ENCODE data around the gene GPR68.
"Not testable (repeated sequence)": the region's sequence is repeated elsewhere in the genome, so short reads cannot be mapped to it uniquely, and the experiment has no call there.

The GPR68 gene

DNA sequence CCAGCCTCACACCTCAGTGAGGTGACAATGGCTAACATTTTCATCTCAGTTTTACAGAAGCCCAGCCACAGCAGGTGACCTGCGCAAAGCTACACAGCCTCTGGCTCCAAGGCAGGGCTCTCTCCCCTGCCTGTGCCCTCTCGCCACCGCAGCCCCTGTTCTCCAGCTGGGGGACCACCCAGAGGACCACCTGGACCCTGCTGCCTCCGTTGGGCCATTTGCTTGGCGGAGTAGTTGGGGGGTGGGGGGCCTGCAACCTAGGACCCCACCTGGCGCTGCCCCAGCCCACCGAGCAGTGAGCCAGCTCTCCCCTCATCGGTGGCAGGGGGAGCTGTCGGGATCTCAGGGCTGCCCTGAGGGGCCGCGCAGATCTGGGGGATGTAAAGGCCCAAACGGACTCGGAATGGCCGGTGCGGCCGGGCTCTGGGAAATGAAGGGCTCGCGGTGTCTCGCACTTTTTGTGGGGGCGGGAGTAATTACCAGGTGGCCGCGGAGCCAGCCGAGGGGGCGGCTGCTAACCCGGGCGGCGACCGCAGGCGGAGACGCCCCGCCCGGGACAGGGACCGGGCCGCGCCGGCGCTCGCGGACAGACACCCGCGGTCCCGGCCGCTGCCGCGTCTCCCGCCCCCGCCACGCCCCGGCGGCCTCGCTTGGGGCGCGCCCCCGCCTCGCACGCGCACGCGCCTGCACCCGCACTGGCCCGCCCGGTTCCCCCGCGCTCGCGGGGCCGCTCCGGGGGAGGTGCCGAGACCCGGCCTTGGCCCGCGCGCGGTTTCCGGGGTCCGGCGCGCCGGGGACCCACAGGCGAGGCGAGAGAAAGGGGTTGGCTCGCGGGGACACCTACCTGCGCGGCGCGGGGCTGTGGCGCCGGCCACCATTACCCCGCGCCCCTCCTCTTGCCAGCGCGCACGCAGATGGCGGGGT is 8.6 kb upstream of the GPR68 start:
- DNase-seq: peak in 2 of 3 experiments; percentile 68 to 70

DNA sequence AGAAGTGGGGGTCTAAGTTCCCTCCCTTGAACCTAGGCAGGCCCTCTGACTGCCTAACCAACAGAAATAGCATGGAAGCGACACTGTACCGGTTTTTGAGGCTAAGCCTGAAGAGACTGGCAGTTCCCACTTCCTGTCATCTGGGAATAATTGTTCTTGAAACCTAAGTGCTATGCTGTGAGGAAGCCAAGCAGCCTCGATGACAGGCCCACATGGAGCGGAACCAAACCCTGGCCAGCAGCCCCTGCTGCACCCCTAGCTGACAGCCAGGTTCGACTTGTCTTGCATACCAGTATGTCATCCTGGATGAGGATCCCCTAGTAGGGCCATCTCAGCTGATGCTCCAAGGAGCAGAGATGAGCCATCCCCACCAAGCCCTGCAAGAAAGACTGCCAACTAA is 6.4 kb upstream of the GPR68 start:
- peak in 2 of 3 experiments; percentile 34 to 87 for DNase-seq

DNA sequence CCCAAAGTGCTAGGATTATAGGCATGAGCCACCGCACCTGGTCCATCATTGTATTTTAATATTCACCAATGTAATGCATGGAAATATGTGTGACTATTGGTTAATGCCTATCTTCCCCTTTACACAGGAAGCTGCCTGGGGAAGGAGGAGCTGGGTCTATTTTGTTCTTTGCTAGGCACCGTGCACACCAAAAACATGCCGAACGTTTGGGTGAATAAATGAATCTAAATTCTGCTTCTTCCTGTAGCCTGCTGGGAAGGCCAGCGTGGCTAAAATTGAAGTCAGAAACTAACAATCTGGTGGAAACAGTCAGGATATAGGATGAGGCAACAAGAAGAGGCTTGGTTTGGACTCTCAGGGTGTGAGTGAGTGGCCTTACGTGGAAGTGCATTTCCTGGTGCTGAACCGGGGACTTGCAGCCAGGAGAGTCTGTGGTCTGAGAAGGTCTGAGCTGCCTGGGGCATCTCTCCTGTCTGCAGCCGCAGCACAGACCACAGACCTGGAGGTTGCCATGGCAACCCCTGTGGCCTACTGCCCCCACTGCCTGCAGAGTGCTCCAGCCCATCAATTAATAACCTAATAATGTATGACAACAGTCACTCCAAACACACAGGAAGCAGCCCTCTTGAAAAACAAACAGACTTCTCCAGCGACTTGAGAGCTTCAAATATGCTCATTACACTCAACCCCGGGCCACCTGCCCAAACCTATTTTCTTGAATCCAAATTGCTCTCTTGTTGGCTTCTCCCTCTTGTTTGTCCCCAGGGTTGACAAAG is 5.5 kb upstream of the GPR68 start:
- peak; percentile 80 to 100 (median 99) for DNase-seq

DNA sequence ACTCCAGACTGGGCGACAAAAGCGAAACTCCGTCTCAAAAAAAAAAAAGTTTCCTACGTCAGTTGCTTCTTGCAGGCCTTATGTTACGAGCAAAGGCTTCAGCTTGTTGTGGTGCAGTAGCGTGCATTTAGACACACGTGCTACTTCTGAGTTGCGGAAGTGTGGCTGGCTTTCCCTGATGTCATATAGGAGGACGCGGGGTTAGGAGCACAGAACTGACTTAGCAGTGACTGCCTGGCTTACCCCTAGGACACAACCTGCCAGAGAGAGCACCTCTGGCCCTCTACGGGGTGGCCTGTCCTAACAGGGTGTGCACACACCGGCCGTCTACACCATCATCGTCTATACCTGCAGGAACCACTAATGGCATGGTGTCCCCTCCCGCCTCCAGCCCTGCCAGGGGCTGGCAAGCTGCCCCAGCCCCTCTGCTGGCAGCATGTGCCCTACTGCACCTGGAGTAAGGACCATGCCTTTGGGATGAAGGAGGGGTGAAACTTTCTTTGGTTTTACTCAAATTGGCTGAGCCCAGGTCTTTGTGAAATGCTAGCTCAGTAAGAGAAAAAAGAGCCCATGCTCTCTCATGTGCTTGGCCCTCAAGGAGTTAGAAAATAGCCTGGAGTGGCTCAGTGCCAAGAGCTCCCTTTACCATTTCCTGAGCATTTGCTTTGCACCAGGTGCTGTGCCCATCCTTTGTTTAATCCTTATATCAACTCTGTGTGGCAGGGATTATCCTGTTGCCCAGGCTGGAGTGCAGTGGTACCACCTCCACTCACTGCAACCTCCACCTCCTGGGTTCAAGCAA is 1.7 kb upstream of the GPR68 start:
- DNase-seq: peak in 1 of 3 experiments; percentile 39

DNA sequence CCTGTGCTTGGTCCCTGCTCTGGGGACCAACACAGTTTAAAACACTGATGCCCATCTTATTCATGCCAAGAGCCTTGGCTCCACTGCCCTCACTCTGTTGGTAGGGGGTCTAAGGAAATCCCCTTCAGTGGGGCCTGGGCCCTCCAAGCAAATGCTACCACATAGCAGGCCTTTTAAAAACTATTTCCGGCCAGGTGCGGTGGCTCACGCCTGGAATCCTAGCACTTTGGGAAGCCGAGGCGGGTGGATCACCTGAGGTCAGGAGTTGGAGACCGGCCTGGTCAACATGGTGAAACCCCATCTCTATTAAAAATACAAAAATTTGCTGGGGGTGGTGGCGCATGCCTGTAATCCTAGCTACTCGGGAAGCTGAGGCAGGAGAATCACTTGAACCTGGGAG is 1.1 kb upstream of the GPR68 start:
- DNase-seq: not testable (repeated sequence)

DNA sequence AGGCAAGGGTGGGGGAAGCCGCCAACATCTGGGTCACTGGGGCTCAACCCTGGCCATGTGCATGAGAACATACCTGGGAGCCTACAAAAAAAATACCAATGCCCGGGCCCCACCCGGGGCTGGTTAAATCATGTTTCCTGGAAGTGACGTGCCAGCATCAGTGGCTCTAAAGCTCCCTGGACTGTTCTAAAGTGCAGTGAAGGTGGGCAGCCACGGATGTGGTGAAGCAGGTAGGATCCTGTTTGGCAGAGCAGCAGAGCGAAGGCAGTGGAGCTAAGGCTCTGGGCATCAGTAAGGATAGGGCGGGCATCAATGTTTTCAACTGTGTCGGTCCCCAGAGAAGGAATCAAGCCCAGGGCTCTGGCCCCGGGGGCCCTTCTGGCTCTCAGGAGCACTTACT is 525 bp upstream of the GPR68 start:
- DNase-seq: no peak

DNA sequence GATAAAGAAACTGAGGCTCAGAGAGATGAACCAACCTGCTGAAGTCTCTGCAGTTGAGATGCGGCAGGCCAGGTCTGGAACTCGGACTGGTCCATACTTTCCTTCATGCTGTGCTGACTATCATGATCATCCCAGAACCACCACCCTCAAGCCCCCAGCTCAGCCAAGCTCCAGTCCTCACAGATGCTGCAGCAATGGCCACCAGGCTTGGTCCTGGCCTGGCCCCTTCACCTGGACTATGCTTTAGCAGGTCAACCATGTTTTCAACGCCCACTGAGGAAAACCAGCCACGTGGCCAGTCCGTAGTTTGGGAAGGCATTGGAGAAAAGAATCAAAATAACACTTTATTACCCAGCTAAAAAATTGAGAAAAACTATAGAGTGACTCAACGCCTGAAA is 1.4 kb downstream of the GPR68 start:
- no peak for DNase-seq

DNA sequence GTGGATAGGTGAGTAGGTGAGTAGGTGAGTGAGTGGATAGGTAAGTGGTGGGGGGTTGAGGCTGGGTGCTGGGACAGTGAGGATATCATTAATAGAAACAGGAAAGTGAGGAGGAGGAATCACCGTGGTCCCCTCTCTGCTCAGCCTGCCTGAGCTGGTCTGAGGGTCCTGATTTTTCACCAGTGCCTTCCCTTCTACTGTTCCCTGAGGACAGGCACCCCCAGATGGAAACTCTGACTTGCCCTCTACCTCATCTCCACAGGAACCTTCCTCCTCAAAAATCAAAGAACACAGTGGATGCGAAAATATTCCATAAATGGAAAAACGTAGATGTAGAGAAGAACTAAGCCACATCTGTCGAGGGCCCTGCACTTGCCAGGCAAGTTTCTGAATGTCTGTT is 1.9 kb downstream of the GPR68 start:
- no peak for DNase-seq

DNA sequence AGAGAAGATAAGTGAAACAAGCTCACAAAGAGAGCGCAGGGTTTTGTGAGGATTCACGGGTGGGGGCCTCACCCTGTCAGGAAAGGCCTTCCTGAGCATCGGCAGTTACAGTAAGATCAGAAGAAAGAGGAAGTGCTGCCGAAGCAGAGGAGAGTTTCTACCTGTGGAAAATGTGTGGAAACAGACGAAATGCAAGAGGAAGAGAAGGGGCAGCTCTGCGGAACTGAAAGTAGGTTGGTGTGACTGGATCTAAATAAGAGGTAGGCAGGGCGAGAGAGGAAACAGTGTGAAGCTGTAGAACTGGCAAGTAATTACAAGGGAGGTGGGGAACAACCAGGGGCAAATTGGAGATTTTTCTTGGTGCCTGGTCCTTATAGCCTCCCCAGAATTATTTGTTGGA is 2.6 kb downstream of the GPR68 start:
- no peak for DNase-seq

DNA sequence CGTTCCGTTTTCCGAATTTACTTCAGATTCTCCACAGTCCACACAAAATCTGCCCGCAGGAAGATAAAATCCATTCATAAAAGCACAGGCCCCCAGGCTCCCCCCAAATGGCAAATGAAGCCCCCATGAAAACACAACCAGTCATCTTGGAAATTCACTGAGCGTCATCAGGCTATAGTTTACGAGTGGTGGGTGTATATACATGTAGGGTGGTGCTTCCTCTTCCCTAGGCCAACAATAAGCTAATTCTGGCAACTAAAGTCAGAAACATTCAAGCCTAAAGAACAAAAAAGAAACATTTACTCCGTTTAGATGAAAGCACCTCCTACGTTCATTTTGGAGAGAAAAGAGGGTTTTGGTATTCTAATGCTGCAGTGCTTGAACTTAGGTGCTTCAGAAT is 5.8 kb downstream of the GPR68 start:
- no peak for DNase-seq

DNA sequence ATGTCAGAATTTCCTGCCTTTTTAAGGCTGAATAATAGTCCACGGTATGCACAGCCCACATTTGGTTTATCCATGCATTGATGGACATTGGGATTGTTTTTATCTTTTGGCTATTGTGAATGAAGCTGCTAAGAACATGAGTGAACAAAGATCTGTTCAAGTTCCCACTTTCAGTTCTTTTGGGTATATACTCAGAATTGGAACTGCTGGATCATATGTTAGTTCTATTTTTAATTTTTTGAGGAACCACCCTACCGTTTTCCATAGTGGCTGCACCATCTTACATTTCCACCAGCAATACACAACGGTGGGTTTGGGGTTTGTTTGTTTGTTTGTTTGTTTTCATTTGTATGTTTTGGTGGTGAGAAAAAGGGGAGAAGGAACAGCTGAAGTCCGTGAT is 6.4 kb downstream of the GPR68 start:
- no peak for DNase-seq

DNA sequence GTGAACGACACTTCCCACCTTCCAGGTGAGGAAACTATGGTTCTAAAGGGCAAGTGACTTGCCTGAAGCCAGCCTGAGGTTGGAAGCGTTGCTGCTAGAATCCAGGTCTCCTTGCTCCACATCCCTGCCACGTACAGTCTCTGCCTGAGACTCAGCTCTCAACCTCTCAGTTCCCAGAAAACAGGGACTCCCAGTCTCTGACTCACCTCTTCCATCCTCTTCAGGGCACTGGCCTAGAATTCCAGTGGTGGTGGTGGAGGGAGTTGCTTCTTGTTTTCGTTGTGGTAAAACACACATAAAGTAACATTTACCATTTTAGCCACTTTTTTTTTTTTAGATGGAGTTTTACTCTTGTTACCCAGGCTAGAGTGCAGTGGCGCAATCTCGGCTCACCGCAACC is 7.3 kb downstream of the GPR68 start:
- DNase-seq: no peak

DNA sequence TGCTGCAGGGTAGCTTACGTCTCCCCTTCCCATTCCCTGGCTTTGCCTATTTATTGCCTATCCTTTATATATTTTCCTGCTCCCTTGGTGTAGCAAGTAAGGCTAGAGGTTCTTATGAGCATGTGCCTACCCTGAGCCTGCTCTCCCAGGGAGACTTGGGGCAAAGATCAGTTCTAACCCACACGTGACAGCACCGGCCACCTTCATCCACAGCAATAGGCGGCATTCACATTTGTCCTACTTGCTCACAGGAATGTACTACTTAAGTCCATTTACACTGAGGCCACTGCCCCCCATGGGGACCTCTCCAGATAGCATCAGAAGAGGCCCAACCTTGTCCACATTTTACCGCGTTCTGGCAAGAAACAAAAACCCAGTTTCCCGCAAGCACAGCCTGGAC is 8.7 kb downstream of the GPR68 start:
- DNase-seq: no peak

DNA sequence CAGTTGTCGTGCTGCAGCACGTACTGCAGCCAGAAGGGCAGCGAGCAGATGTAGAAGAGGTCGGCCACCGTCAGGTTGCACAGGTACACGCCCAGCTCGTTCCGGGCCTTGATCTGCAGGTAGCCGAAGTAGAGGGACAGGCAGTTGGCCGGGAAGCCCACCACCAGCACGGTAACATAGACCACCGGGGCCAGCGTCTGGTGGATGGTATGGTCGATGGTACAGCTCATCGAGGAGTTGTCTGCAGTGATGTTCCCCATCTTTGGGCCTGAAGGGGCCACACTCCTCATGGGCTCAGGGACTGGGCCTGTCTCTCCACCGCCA is 9.8 kb downstream of the GPR68 start:
- no peak for DNase-seq

DNA sequence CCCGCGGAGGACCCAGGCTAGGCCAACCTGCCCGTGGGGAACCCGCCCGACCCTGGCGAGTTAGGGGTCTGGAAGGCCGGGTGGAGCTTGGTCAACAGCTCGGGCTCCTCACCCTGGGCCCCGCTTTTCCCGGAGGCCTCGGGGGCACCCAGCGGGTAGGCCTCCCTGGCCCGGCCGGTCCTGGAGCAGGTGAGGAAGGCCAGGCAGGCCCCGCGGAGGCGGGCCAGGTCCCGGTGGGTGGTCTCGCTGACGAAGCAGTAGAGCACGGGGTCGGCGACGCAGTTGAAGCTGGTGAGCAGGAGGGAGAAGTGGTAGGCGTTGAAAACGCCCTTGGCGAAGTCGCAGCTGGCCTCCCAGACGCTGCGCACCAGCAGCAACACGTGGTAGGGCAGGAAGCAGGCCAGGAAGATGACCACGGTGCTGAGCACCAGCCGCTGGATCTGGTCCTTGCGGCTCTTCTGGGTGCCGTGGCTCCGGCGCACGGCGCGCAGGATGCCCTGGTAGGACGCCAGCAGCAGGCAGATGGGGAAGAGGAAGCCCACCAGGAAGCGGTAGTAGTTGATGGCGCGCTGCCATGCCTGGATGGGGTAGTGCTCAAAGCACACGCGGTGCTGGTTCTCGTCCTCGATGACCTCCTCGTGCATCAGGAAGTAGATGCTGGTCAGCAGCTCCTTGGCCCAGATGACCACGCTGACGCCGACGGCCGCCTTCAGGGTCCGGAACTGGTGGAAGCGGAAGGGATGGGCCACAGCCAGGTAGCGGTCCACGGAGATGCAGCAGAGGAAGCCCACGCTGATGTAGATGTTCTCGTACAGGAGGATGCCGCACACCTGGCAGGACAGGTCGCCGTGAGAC is 10.3 kb downstream of the GPR68 start:
- DNase-seq: no peak

DNA sequence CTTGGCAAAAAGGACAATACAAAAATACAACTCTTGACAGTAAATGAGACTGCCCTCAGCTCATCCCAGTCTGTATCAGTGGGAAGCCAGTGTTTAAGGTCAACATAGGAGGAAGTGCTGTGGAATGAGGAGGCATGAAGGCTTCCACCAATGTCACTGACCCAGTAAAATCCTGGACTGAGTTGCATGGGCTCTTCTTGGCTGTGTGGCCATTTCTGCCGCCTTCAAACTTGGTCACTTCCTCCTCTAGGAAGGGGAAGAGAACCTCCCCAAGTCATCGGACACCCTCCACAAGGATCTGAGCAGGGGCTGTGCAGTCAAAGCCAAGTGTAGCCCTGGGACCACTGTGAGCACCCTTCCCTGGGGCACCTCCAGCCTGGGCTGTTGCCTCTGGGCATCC is 11.9 kb downstream of the GPR68 start:
- DNase-seq: no peak

DNA sequence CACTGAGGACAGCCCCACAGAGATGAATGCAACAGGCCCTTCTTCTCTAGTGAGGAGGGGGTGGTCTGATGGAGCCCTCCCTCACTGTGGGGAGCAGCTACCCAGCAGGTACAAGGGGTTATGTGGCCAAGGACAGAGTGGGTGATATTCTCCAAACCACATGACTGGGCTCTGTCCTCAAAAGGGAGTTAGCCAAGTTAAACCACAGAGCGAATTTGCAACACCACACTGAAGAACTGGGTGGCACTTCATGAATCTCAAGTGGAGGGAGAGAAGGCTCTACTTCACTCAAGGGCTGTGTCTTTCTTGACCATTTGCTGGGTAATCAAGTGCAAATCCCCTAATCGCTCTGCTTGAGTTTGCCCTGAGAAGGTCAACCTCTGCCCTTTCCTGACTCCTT is 12.5 kb downstream of the GPR68 start:
- peak in 1 of 3 experiments; percentile 89 for DNase-seq

DNA sequence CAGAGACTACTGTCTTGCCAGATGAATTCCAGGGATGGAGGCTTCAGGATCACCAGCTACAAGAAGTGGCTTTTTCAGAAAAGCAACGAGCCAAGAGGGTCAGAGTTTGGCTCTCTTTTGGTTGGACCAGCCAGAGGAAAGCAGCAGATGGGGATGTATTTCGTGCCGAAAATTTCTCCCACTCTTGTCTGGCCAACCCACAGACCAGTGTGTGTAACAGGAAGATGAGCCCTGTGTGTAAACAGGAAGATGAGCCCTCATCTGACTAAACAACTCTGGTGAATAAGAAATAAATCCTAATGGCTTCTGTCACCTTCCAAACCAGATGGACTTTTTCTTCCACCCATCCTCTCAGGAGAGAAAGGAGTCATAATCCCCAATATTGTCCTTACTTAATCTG is 13.1 kb downstream of the GPR68 start:
- no peak for DNase-seq

DNA sequence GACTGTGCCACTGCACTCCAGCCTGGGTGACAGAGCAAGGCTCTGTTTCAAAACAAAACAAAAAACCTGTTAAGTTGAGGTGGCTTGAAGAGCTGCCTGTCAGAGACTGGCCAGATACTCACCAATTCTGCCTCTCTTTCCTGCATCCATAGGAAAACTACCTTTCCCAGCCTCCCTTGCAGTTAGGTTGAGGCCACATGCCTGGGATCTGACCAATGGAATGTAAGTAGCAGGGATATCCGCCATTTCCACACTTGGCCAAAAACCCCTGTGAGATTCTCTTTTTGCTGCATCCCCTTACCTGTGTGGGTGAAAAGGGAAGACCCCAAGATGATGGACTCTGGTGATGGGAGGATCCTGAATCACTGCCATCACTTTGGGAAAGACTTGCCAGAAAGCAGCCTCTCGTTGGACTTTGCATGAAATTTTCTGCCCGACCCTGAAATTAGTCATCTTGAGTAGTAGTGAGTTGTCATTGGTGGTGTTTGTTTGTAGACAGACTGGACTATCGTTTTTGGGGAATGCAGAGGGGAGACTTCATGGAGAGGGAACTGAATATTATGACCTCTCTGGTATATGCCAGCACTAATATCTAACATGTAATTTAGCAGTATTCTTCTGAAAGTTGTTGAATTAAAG is 14.0 kb downstream of the GPR68 start:
- no peak for DNase-seq

DNA sequence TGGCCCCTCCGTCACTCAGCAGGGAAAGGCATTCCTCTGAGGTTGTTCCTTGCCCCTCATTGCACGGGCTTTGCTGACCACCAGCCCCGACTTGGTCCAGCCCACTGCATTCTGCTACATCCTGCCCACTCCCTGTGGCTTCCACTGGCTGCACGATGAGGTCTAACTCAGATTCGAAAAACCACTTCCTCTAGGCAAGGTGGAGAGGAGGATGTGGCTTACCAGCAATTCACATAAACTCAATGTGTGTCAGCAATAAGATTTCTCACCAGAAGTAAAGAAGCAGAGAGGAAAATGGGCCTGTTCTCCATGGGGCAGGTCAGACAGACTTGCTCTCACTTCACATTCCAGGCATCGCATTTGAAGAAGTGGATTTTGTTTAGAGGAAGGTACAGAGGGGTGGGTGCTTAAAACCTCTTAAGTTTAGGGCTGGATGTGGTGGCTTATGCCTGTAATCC is 14.7 kb downstream of the GPR68 start:
- no peak for DNase-seq

DNA sequence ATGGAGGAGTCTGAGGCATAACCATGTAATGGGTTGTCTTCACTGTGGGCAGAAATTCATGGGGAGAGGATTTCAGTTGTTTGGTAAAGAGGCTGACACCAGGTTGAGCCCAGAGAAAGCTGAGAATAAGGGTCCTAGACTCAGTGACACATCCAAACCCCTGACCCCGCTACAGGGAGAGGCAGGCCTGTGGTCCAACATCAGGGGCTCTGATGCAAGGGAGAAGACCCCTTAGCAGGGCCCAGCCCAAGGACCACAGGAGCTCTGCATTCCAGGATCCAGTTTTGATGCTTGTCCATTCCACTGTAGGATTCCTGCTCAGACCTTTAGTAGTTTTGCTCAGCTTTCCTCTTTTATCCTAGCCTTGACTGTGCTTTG is 15.5 kb downstream of the GPR68 start:
- DNase-seq: no peak
